K562 (cell line): ENCODE data around the gene POLR2J3. TPM values are rescaled to one million over a fixed set of nuclear protein-coding genes. Genes with fewer than 3 reads are reported as not detected.
"Not testable (repeated sequence)": the region's sequence is repeated elsewhere in the genome, so short reads cannot be mapped to it uniquely, and the experiment has no call there.

ENCODE experiments used
- ATAC-seq: fragments of 200-7000 bp; cut with Tn5 transposase; 3 replicates; pipeline ENCODE4 v1.9.1; 2020; ENCODE audit warnings: moderate library complexity
- BruUV-seq: library from RNA; stranded (reverse); fragments of 400-500 nt; replicated peaks from 2 replicates; lab custom pipeline; 2021; lab: Mats Ljungman, UMichigan
- CTCF ChIA-PET: fragments of 300-600 bp; formaldehyde crosslinking; extraction: SDS; loops from one replicate; lab custom pipeline; 2021; ENCODE audit warnings: low intra/inter-chr PET ratio; lab: Yijun Ruan, JAX
- POLR2A ChIA-PET: fragments of 300-600, 350-650 bp; sonication (Branson Sonifier 250); formaldehyde crosslinking; extraction: SDS; loops from one replicate; lab custom pipeline; 2021; ENCODE audit warnings: antibody characterized with exemption, inconsistent platforms; lab: Yijun Ruan, JAX
- DNase-seq, 4 experiments: peaks; one replicate each; pipeline versions ENCODE4 v3.0.0 to v3.0.0-alpha.2; 2011 to 2018; ENCODE audit warnings: low spot score in 3 of 4, mixed read lengths in 3 of 4; ENCODE audit errors: extremely low read depth in 1 of 4
- FAIRE-seq: peaks from 2 replicates; lab custom pipeline; 2011; peaks lifted over from hg19 to GRCh38; lab: Jason Lieb, UNC
- H2AFZ ChIP-seq: 2 replicates; pipeline ENCODE4 v1.6.0; 2011; ENCODE audit warnings: low read depth, low read length, control low read depth, inconsistent platforms
- H3K27ac ChIP-seq: fragments of 200-600 bp; 3 replicates; pipeline ENCODE4 v1.8.0; 2011; ENCODE audit warnings: low read depth, mild to moderate bottlenecking, control low read depth, inconsistent platforms, low read length, moderate library complexity, mixed read lengths; ENCODE audit errors: extremely low read depth
- H3K27me3 ChIP-seq, 2 experiments: fragments of 300-600 bp in 1 of 2; 2 replicates in 1 of 2; 3 replicates in 1 of 2; pipeline versions ENCODE4 v1.6.0 to v1.8.0; 2011; ENCODE audit warnings: inconsistent platforms in 2 of 2, low read length in 2 of 2, mild to moderate bottlenecking in 1 of 2, mixed read lengths in 1 of 2, moderate library complexity in 1 of 2; ENCODE audit not compliant: control insufficient read depth in 2 of 2, insufficient read depth in 2 of 2
- H3K36me3 ChIP-seq: fragments of 300-600 bp; 3 replicates; pipeline ENCODE4 v1.8.0; 2011; ENCODE audit warnings: mild to moderate bottlenecking, low read length, inconsistent platforms; ENCODE audit not compliant: control insufficient read depth, insufficient read depth
- H3K4me1 ChIP-seq, 2 experiments: fragments of 200-600 bp in 1 of 2; replicated peaks in 1 of 2; 2 replicates in 1 of 2; 3 replicates in 1 of 2; pipeline versions ENCODE4 v1.5.1 to v1.8.0; 2011; ENCODE audit warnings: inconsistent platforms in 2 of 2, low read length in 2 of 2, mild to moderate bottlenecking in 1 of 2, mixed read lengths in 1 of 2, moderate library complexity in 1 of 2; ENCODE audit not compliant: control insufficient read depth in 2 of 2, insufficient read depth in 2 of 2
- H3K4me2 ChIP-seq: 2 replicates; pipeline ENCODE4 v1.6.1; 2011; ENCODE audit warnings: low read length, control low read depth, inconsistent platforms, mixed read lengths; ENCODE audit not compliant: insufficient read depth
- H3K4me3 ChIP-seq: fragments of 200-600 bp; sonication (generic), shearing (Covaris generic); 2 replicates; pipeline ENCODE4 v1.5.1; 2016; ENCODE audit warnings: control low read depth, inconsistent platforms
- H3K79me2 ChIP-seq: fragments of 200-600 bp; 3 replicates; pipeline ENCODE4 v1.8.0; 2011; ENCODE audit warnings: low read length, inconsistent platforms; ENCODE audit not compliant: control insufficient read depth, insufficient read depth
- H3K9ac ChIP-seq, 2 experiments: 2 replicates each; pipeline versions ENCODE4 v1.6.0 to v1.6.1; 2011; ENCODE audit warnings: low read depth in 2 of 2, low read length in 2 of 2, control low read depth in 1 of 2, inconsistent platforms in 1 of 2, mild to moderate bottlenecking in 1 of 2, mixed read lengths in 1 of 2; ENCODE audit not compliant: insufficient read depth in 1 of 2
- H3K9me1 ChIP-seq: one replicate; pipeline ENCODE4 v1.6.0; 2011; ENCODE audit warnings: inconsistent platforms, mild to moderate bottlenecking, low read length, moderate library complexity; ENCODE audit not compliant: control insufficient read depth, insufficient read depth
- H3K9me3 ChIP-seq: replicated peaks from 2 replicates; pipeline ENCODE4 v1.5.1; 2011; ENCODE audit warnings: low read depth, low read length, inconsistent platforms; ENCODE audit not compliant: control insufficient read depth, insufficient read depth
- H4K20me1 ChIP-seq: replicated peaks from 2 replicates; pipeline ENCODE4 v1.6.1; 2011; ENCODE audit warnings: low read length, inconsistent platforms, mixed read lengths; ENCODE audit not compliant: control insufficient read depth, insufficient read depth
- WGBS: fragments of 100-300 bp; shearing (Covaris generic); methylation state at CpG from one replicate; pipeline ENCODE4 v1.1.6; 2016; ENCODE audit warnings: low coverage, mixed read lengths; ENCODE audit not compliant: insufficient coverage; ENCODE audit errors: missing lambda C conversion rate; 5-methylcytosine and 5-hydroxymethylcytosine counted together
- in situ Hi-C: fragments of 300-500 bp; cut with MboI; formaldehyde crosslinking; loops from 4 replicates; pipeline ENCODE4 v1.15.0; 2018; ENCODE audit warnings: inconsistent platforms, mixed read lengths
- intact Hi-C: fragments of 100-400 bp; cut with micrococcal nuclease; formaldehyde crosslinking; loops from 2 replicates; pipeline ENCODE4 v1.14.2; 2022
- polyA plus RNA-seq, 8 experiments: library from polyadenylated mRNA; depleted of rRNA in 4 of 8; stranded (reverse) in 5 of 8; unstranded in 3 of 8; fragments of >200 nt; fragmentation: Nextera tagmentation in 2 of 8; fragmentation: Illumina TruSeq in 1 of 8; extraction: Ambion mirVana in 2 of 8; extraction: Trizol in 1 of 8; gene quantifications; 2 replicates each; pipeline versions ENCODE4 v1.2.1 to v1.2.3, GENCODE V29; 2011 to 2014; ENCODE audit warnings: inconsistent platforms in 1 of 8, missing spikeins in 1 of 8
- total RNA-seq, 7 experiments: library from RNA; depleted of rRNA in 6 of 7; stranded (reverse); fragments of >200 nt in 6 of 7; fragmentation: Illumina TruSeq in 2 of 7; extraction: Trizol in 2 of 7; gene quantifications; 2 replicates each; pipeline versions ENCODE4 v1.2.1 to v1.2.3, GENCODE V29; 2011 to 2021; ENCODE audit warnings: low replicate concordance in 1 of 7

Gene POLR2J3
- total and polyA plus RNA-seq, 9 of the 15 experiments (the other 6 are each of a cell fraction or from before 2014, with no cell fraction given), result 35.5 to 170 (median 62.9) TPM

DNA sequence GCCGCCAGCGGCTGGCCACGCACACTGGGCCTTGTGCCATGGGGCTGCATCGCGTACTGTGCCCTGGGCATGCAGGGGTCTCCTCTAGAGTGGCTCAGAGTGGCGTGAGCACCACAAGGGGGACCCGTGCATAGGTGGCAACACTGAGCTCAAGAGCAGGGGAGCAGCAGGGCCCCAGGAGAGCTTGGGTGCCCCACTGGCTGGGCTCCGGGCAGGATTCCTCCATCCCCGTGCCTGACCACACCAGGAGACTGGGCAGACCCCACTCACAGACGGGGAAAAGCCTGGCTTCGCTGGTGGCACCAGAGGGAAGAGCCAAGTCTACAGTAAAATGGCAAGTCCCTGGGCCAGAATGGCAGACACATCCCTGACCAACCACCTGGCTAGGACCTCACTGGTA lies 3.8 kb downstream of the POLR2J3 start:
- H3K27me3 ChIP-seq, H3K36me3 ChIP-seq, H2AFZ ChIP-seq, ATAC-seq, intact Hi-C loops, CTCF ChIA-PET, H3K4me1 ChIP-seq, H3K4me3 ChIP-seq, H3K79me2 ChIP-seq, H4K20me1 ChIP-seq, FAIRE-seq, POLR2A ChIA-PET, DNase-seq, H3K9me1 ChIP-seq, H3K9me3 ChIP-seq, H3K27ac ChIP-seq, H3K4me2 ChIP-seq, BruUV-seq, H3K9ac ChIP-seq: not testable (repeated sequence)
- 98% methylated on average over 3 of the region's 11 CpGs for WGBS
- in situ Hi-C loops, result loop anchor here (25.0 kb wide), 1 partner anchor 106 kb away; the partner anchor contains the start of genes ALKBH4 and LRWD1

DNA sequence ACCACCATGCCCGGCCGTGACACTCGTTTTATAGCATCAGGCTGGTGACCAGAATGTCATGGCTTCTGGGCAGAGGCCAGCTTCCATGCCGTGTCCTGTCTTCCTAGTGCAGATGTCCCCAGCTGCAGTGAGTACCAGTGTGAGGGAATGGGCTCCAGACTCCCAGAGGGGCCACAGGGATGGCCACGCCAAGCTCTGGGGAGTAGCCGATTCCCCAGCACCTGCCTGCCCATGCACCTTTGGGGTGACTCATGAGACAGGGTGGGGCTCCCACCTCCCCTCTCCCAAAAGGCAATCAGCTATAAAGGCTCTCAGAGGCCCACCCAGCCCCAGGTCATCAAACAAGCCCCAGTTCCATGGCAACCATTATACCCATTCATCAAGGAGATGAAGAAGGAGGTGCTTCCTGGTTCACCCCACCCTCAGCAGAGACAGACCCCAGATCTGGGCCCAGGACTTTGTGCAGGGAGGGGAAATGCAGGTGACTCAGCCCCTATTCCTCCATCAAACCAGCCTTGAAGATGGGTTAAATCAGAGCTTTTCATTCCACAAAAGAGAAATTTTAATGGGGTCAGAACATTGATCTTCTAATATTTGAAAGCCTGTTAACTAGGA lies 21.5 kb downstream of the POLR2J3 start, which contains the start of gene SPDYE2:
TSS of gene SPDYE2 (plus strand) at position 419 of the 615 bp plus-strand sequence. CDS start 2,030 bp downstream, outside the sequence.
- H3K27me3 ChIP-seq, DNase-seq, H3K4me3 ChIP-seq, FAIRE-seq, H3K9me1 ChIP-seq, CTCF ChIA-PET, POLR2A ChIA-PET, H4K20me1 ChIP-seq, H2AFZ ChIP-seq, H3K4me2 ChIP-seq, H3K9ac ChIP-seq, ATAC-seq, H3K79me2 ChIP-seq, H3K36me3 ChIP-seq, intact Hi-C loops, BruUV-seq, H3K4me1 ChIP-seq, H3K27ac ChIP-seq, H3K9me3 ChIP-seq: not testable (repeated sequence)
- in situ Hi-C loops, result loop anchor here (25.0 kb wide), 1 partner anchor 89 kb away; the partner anchor contains the start of genes ALKBH4 and LRWD1
- WGBS, result no CpG with 5 or more reads among the region's 6 CpGs

DNA sequence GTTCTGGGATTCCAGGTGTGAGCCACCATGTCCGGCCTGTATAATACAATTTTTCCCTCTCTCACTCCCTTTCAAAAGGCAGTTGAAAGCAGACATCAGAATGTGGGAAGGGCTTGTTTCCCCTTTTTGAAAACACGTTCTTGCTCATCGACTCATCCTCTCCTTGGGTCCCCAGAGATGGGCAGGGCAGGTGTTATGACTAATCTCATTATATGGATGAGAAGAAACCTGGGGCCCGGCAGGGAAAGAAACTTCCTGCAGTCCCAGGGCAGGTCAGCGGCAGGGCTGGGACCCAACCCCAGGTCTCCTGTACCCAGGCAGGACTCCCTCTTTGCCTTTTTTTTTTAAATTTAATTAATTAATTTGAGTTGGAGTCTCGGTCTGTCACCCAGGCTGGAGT lies 26.0 kb downstream of the POLR2J3 start:
- FAIRE-seq, H3K9me3 ChIP-seq, H3K4me3 ChIP-seq, DNase-seq, H3K36me3 ChIP-seq, H3K27ac ChIP-seq, H3K79me2 ChIP-seq, H4K20me1 ChIP-seq, ATAC-seq, H3K27me3 ChIP-seq, CTCF ChIA-PET, H2AFZ ChIP-seq, H3K9ac ChIP-seq, H3K4me1 ChIP-seq, BruUV-seq, POLR2A ChIA-PET, H3K4me2 ChIP-seq, H3K9me1 ChIP-seq, intact Hi-C loops: not testable (repeated sequence)
- in situ Hi-C loops, result loop anchor here (10.0 kb wide), 1 partner anchor 98 kb away; the partner anchor contains the start of gene UPK3BL1
- WGBS, result 100% methylated on average over 1 of the region's 6 CpGs

DNA sequence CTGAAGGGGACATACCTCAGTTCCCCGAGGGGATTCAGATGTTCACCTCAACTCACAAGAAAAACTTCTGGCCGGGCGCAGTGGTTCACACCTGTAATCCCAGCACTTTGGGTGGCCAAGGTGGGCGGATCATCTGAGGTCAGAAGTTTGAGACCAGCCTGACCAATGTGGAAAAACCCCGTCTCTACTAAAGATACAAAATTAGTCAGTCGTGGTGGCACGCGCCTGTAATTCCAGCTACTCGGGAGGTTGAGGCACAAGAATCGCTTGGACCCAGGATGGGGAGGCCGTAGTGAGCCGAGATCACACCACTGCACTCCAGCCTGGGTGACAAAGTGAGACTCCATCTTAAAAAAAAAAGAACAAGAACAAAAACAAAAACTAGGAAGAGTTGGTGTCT lies 27.1 kb downstream of the POLR2J3 start:
- 93% methylated on average over 6 of the region's 12 CpGs for WGBS
- POLR2A ChIA-PET, DNase-seq, H3K27me3 ChIP-seq, FAIRE-seq, H3K36me3 ChIP-seq, intact Hi-C loops, H4K20me1 ChIP-seq, H3K9me3 ChIP-seq, H3K79me2 ChIP-seq, ATAC-seq, BruUV-seq, H3K9me1 ChIP-seq, H3K27ac ChIP-seq, CTCF ChIA-PET, H3K4me2 ChIP-seq, H2AFZ ChIP-seq, H3K9ac ChIP-seq, H3K4me3 ChIP-seq, H3K4me1 ChIP-seq: not testable (repeated sequence)
- in situ Hi-C loops, result loop anchor here (10.0 kb wide), 1 partner anchor 100 kb away; the partner anchor contains the start of gene UPK3BL1
